H4 (cell line): ENCODE results near the gene COL4A2. TPM values are rescaled to one million over a fixed set of nuclear protein-coding genes. Genes with fewer than 3 reads are reported as not detected.
"Not testable (repeated sequence)": the region's sequence is repeated elsewhere in the genome, so short reads cannot be mapped to it uniquely, and the experiment has no call there.

Experiments
- DNase-seq: peaks from one replicate; pipeline ENCODE4 v3.0.0-alpha.2; 2015; ENCODE audit warnings: low spot score
- total RNA-seq: library from RNA; depleted of rRNA; stranded (reverse); fragments of >200 nt; shearing (Covaris generic); gene quantifications from 2 replicates; pipeline ENCODE4 v1.2.3, GENCODE V29; 2014

Gene COL4A2
- total RNA-seq, 1 experiment from 2014 or later = 20.4 TPM

- DNase-seq = no peak
Observed at GRCh38 chr13:110307767-110308655, 927 bp downstream of the COL4A2 start.

- no peak for DNase-seq
Observed at GRCh38 chr13:110308656-110309359, 1.7 kb downstream of the COL4A2 start.

DNA sequence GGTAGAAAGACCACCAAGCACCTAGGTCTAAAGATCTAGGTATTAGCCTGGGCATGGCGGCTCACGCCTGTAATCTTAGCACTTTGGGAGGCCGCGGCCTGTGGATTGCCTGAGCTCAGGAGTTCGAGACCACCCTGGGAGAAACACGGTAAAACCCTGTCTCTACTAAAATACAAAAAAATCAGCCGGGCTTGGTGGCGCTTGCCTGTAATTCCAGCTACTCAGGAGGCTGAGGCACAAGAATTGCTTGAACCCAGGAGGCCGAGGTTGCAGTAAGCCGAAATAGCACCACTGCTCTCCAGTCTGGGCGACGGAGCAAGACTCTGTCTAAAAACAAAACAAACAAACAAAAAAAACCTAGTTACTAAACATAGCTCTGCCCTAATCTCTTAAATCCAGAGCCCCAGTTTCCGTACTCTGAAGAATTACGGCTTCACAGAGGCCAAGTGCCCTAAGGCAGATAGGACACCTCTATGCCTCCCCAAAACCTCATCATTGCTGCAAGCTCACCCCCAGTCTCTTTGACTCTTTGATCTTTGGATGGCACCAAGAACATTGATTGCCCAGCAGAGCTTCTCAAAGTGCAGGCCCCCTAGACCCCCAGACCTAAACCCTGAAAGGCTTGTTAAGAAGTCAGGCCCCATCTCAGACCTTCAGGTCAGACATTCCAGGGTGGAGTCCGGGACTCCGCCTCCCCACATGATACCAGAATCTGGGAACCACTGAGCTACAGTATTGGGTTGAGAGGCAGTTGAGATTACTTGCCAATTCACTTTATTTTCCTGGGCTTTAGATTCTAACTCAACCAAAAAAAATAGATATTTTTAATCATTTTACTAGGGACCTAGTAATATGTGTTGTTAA is 2.8 kb downstream of the COL4A2 start:
- no peak for DNase-seq

DNA sequence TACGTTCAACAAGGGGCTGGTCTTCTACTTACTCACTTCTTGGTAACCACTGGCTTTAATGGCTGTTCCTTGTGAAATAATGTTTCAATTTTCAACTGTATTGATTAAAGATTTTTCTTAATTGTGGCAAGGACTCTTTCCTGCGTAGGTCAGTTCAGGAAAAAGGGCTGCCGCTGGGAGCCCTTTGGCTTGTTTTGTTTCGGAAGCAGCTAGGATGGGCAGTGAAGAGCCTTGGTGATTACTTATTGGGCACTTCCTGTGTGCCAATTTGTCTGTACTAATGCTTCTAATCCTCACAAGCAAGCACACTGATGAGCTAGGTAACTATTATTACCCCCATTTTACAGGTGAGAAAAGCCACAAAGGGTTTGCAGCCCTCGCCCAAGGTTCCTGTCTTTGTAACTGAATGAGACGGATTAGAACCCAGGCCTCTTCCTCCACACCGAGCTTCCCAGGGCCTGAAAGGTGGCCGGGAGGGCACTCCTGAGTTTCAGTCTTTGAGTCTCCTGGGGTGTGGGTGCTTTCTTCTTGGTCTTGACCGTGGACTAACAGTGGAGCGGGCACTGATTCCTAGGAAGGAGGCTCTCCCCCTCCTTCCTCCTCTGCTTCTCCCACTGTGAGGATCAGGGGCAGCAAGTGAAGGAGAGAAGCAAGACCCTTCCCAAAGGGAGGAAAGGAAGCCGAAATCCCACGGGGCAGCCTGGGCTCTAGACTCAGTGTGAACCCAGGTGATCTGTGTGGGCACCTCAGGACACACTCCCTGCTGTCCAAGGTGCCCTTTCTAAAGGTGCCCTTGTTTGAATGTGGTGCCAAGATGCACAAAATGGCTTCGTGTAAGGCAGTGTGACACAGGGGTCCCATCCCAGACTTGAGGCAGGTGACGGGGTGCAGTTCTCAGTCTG is 3.7 kb downstream of the COL4A2 start:
- no peak for DNase-seq

- DNase-seq = no peak
Observed at GRCh38 chr13:110311443-110312338, 4.6 kb downstream of the COL4A2 start.

- DNase-seq = no peak
Observed at GRCh38 chr13:110312339-110313031, 5.4 kb downstream of the COL4A2 start.

GRCh38 chr13:110313261-110313660 is 6.2 kb downstream of the COL4A2 start:
- DNase-seq = not testable (repeated sequence)

GRCh38 chr13:110313733-110314132 is 6.6 kb downstream of the COL4A2 start:
- not testable (repeated sequence) for DNase-seq

DNA sequence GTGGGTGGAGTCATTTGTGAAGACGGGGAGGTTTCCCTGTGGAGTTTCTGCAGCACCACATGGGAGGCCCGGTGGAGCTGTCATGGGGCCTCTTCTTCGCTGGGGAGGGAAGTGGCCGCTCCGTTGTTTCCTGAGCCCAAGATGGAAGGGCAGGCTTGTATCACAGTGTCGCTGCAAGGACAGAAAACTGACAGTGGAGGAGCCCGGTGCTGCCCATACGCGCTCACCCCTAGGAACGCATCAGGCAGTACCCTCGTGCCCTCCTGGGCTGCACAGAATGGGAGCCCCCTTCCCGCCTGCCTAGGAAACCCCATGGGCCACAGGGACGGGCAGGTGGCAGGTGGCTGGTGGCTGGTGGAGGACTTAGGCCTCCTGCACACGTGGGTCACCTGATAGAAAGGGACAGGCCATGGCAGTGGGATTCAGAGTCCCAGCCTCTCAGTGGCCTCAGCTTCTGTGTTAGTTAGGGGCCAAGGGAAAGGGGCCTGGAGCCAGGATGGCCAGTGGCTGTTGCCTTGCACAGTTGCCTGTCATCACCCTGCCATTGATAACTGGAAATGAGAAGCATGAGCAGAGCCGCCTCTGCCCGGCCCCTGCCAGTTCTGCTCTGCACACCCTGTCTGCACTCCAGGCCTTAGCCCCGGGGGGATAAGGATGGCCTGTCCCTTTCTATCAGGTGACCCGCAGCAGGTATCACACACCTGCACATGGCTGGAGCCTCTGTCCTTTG is 7.6 kb downstream of the COL4A2 start:
- DNase-seq = no peak

- DNase-seq = no peak
Observed at GRCh38 chr13:110316196-110316595, 9.1 kb downstream of the COL4A2 start.

DNA sequence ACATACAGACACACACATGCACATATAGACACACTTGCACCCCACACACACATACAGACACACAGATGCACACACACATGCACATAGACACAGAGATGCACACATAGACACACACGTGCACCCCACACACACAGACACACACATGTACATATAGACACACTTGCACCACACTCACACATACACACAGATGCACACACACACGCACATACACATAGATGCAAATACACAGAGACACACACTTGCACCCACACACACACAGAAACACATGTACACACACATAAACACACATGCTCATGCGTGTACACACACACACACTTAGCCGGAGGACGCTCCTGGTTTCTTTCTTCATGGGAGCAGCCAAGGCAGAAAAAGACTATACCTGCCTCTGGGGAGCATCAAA is 10.0 kb downstream of the COL4A2 start:
- DNase-seq = no peak

DNA sequence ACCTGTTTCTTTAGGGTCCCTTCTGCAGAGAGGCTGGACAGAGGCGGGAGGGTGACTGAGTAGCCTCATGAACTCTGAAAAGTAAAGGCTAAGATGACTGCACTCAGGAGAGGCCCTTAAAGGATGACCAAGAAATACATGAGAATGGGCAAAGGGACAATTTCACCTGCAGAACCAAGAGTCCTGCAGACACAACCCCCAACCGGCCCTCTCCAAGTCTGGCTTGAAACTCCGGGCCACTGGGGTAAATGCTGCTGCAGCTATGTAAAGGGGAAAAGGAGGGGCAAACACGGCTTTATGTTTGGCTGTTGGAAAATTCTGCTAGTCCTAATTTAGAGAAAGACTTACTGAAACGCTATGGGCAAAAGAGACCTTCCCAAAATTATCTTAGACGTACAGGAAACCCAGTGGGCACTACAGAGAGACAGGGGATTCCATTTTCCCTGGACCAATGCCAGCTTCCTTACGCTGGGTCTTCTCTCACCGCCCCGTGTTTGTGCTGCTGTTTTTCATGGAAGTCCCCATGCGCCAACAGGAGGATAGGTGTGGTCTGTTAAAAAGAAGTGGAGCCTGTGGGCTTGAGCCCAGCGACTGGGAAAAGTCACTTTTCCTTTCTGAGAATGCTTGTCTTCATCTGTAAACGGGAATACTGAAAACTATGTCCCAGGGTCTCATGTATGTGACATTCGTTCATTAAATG is 10.6 kb downstream of the COL4A2 start:
- DNase-seq = no peak

DNA sequence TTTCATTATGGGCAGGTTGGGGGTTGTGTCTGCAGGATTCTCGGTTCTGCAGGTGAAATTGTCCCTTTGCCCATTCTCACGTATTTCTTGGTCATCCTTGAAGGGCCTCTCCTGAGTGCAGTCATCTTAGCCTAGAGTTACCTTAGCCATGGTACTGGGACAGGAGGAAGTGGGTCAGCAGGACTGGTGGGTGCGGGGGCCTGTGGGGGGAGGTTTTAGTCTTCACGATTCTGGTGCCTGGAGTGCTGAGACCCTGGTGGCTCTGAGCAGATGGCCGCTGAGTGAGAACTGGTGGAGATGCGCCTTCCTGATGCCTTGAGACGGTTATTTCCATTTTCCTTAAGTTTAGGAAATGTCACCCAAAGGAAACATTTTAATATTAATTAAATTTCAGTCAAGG is 11.8 kb downstream of the COL4A2 start:
- no peak for DNase-seq

- no peak for DNase-seq
Observed at GRCh38 chr13:110319397-110319773, 12.3 kb downstream of the COL4A2 start.

DNA sequence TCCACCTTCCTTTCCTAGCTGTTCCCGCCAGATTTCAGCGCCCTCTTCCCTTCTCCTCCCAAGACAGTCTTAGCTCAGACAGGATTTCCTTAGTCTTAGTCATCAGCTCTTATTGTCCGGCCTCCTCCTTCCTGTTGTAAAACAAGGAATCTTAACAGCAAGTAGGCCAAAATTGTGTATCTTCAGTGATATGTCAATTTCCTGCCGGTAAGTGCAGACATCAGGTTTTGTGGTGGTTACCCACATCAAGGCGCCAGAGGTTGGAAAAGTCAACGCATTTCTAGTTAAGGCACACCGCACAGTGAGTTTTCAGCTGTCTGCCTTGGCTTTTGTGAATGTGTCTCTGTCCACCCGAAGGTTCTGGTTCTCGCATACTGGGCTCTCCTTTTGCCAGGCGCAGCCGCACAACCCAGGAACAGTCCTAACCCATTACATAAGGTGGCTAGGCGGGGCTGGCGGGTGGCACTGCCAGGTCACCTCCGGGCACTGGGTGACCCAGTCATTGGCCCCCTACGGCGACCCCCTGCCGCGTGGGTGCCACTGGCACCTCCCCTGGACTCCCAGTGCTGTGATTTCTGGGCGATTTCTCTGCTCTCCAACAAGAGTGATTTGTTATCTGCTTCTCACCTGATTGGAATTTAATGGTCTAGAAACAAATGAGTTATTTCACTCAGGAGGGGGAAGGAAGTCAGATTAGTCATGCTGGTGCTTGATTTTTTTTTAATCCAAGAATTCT is 12.9 kb downstream of the COL4A2 start:
- DNase-seq = no peak

- DNase-seq = no peak
Observed at GRCh38 chr13:110320645-110321044, 13.6 kb downstream of the COL4A2 start.

GRCh38 chr13:110321573-110321972 is 14.5 kb downstream of the COL4A2 start:
- DNase-seq = not testable (repeated sequence)
